Activated B cell treated with CpG ODN at 0.5 μM for 24 hours (primary cell): Measurements from ENCODE around the gene FAM209B. TPM values are rescaled to one million over a fixed set of nuclear protein-coding genes. Genes with fewer than 3 reads are reported as not detected.

Experiments
- ATAC-seq: fragments of 200-7000 bp; cut with Tn5 transposase; one replicate; pipeline ENCODE4 v1.10.0; 2021; ENCODE audit warnings: low read depth, mild to moderate bottlenecking, moderate library complexity
- CTCF ChIA-PET: fragments of 350-600 bp; sonication (Branson Sonifier 250); formaldehyde crosslinking; loops from one replicate; lab custom pipeline; 2021; ENCODE audit warnings: antibody characterized with exemption; lab: Charles Lee
- POLR2A ChIA-PET: fragments of 350-600 bp; sonication (Branson Sonifier 250); formaldehyde crosslinking; loops from one replicate; lab custom pipeline; 2021; ENCODE audit warnings: antibody characterized with exemption; lab: Charles Lee
- DNase-seq: peaks from one replicate; pipeline ENCODE4 v3.0.0; 2022
- H3K27ac Mint-ChIP-seq: one replicate; pipeline ENCODE4 v1.8.0; 2020; ENCODE audit warnings: mixed read lengths
- H3K27me3 Mint-ChIP-seq: one replicate; pipeline ENCODE4 v1.8.0; 2021; ENCODE audit warnings: mixed read lengths
- H3K36me3 Mint-ChIP-seq: one replicate; pipeline ENCODE4 v1.8.0; 2021; ENCODE audit warnings: low read depth, mixed read lengths
- H3K4me1 Mint-ChIP-seq: one replicate; pipeline ENCODE4 v1.8.0; 2021; ENCODE audit warnings: mixed read lengths
- H3K4me3 Mint-ChIP-seq: one replicate; pipeline ENCODE4 v1.8.0; 2020; ENCODE audit warnings: mild to moderate bottlenecking, mixed read lengths
- H3K9me3 Mint-ChIP-seq: one replicate; pipeline ENCODE4 v1.8.0; 2020; ENCODE audit warnings: mixed read lengths
- intact Hi-C: fragments of 100-400 bp; cut with micrococcal nuclease; formaldehyde crosslinking; loops from one replicate; pipeline ENCODE4 v1.15.1; 2024
- total RNA-seq: library from RNA; stranded (reverse); gene quantifications from 2 replicates; pipeline ENCODE4 v1.2.3, GENCODE V29; 2022
- TF ChIP-seq, protein P1 (sequence below): fragments of 200-600 bp; IDR thresholded peaks from one replicate; pipeline ENCODE4 v1.8.0; 2022; ENCODE audit warnings: antibody characterized with exemption, mild to moderate bottlenecking

Gene FAM209B
- total RNA-seq, 1 donor from 2014 or later = 1.5 TPM

- no peaks in the 10 kb centered on the region for H3K9me3 Mint-ChIP-seq
- H3K4me3 Mint-ChIP-seq = no peak overlapping the region
- H3K36me3 Mint-ChIP-seq = no peaks in the 10 kb centered on the region
- no peak overlapping the region for H3K27ac Mint-ChIP-seq
- DNase-seq = no peak
- H3K27me3 Mint-ChIP-seq = peaks cover 2% of the 10 kb centered on the region
- ATAC-seq = no peak
- intact Hi-C loops = no loop called here
- H3K4me1 Mint-ChIP-seq = no peaks in the 10 kb centered on the region
- TF ChIP-seq, protein P1, sequence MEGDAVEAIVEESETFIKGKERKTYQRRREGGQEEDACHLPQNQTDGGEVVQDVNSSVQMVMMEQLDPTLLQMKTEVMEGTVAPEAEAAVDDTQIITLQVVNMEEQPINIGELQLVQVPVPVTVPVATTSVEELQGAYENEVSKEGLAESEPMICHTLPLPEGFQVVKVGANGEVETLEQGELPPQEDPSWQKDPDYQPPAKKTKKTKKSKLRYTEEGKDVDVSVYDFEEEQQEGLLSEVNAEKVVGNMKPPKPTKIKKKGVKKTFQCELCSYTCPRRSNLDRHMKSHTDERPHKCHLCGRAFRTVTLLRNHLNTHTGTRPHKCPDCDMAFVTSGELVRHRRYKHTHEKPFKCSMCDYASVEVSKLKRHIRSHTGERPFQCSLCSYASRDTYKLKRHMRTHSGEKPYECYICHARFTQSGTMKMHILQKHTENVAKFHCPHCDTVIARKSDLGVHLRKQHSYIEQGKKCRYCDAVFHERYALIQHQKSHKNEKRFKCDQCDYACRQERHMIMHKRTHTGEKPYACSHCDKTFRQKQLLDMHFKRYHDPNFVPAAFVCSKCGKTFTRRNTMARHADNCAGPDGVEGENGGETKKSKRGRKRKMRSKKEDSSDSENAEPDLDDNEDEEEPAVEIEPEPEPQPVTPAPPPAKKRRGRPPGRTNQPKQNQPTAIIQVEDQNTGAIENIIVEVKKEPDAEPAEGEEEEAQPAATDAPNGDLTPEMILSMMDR = no peak
- CTCF ChIA-PET = no interaction called here
- POLR2A ChIA-PET = no interaction called here
These were observed 51.9 kb downstream of the FAM209B start for GRCh38 chr20:56584916-56585315.

Other genes starting within 250 kb of the FAM209B start
- gene FAM210B, start 174.3 kb upstream of the FAM209B start, total RNA-seq = 5.2 and 5.3 TPM in 2 replicates
- gene AURKA, start 141.0 kb upstream of the FAM209B start, total RNA-seq = 3.8 and 4.7 TPM in 2 replicates
- 31.4 and 36.2 TPM in 2 replicates for gene CSTF1, start 140.6 kb upstream of the FAM209B start, total RNA-seq
- gene CASS4, start 121.0 kb upstream of the FAM209B start, total RNA-seq = 0.29 and 0.51 TPM in 2 replicates
- gene RTF2, start 64.6 kb upstream of the FAM209B start, total RNA-seq = 81.0 and 81.1 TPM in 2 replicates
- gene FAM209A, start 8.5 kb upstream of the FAM209B start, total RNA-seq = 1.9 and 2.6 TPM in 2 replicates
- gene TFAP2C, start 96.1 kb downstream of the FAM209B start, total RNA-seq = not detected in 2 replicates